OCI-LY7 (cell line): ENCODE measurements around the gene PDZRN3.

Experiments used
- EZH2phosphoT487 ChIP-seq: fragments of 200-600 bp; sonication (generic); IDR thresholded peaks from 2 replicates; pipeline ENCODE4 v1.6.1; 2018; ENCODE audit warnings: low read depth, borderline replicate concordance, mild to moderate bottlenecking, mixed run types, antibody characterized with exemption, low read length, moderate library complexity, mixed read lengths
- TF ChIP-seq, protein P1 (sequence below): fragments of 200-600 bp; sonication (generic); conservative IDR thresholded peaks from 2 replicates; pipeline ENCODE4 v1.5.1; 2014; ENCODE audit warnings: mild to moderate bottlenecking, antibody characterized with exemption, low read length, moderate library complexity, mixed read lengths

DNA sequence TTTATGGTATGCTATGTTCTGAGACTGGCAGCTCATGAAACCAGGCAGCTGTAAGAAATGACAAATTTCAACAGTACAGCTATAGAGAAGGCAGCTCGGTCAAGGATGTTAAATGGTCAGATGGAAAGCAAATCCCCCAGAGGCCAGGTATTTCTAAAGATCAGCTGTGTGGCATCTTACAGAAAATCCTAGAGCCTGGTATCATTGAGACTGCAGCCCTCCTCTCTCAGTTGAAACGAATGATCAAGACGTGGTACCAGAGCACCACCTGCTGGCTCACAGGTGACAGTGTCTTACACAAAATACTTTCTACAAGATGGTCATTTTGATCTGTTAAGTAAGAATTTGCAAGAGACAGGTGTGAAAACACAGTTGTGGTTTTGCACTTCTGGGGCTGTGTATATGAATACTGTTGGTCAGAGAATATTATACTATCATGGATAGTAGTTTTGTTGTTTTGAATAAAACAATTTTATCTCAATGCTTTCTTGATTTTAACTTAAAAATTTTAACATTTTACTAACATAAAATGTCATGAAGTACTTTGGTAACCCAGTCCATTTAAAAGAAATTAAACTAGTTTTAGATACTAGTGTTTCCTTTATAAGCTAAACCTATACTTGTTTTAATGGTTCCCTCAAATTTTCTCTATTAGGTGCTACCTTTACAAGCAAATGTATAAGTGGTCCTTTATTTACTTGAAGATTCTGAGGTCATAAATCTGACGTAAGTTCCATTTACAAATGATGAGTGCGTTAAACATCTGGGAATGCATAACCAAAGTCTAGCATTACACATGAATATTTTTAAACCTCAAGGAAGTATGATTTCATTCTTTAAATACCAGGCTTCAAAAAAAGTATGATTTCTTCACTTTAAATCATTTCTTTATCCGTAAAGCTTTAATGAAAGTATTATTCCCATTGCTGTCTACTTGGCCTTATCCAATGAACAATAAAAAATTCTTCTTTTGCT, 121.8 kb downstream of the PDZRN3 start:
- TF ChIP-seq, protein P1, sequence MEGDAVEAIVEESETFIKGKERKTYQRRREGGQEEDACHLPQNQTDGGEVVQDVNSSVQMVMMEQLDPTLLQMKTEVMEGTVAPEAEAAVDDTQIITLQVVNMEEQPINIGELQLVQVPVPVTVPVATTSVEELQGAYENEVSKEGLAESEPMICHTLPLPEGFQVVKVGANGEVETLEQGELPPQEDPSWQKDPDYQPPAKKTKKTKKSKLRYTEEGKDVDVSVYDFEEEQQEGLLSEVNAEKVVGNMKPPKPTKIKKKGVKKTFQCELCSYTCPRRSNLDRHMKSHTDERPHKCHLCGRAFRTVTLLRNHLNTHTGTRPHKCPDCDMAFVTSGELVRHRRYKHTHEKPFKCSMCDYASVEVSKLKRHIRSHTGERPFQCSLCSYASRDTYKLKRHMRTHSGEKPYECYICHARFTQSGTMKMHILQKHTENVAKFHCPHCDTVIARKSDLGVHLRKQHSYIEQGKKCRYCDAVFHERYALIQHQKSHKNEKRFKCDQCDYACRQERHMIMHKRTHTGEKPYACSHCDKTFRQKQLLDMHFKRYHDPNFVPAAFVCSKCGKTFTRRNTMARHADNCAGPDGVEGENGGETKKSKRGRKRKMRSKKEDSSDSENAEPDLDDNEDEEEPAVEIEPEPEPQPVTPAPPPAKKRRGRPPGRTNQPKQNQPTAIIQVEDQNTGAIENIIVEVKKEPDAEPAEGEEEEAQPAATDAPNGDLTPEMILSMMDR = peak; percentile 89
- no peak for TF ChIP-seq EZH2phosphoT487
